ENCODE data around the gene DNAJB12.
"Not testable (repeated sequence)": the region's sequence is repeated elsewhere in the genome, so short reads cannot be mapped to it uniquely, and the experiment has no call there.

Gene DNAJB12

GRCh38 chr10:72332423-72333111 lies 22.2 kb downstream of the DNAJB12 start:
- peak overlapping the region; percentile 35 for H3K4me3 ChIP-seq (ENCODE audit: low read depth, low read length)
- no peak for DNase-seq (ENCODE audit: low read depth)
- TF ChIP-seq CTCF (IDR thresholded peaks at IDR 0.05; ENCODE audit: insufficient read depth, low read depth, low read length, missing control alignments), result no peak

- DNase-seq (ENCODE audit: low read depth), result peak; percentile 96
- peak; percentile 18 for TF ChIP-seq CTCF (IDR thresholded peaks at IDR 0.05; ENCODE audit: insufficient read depth, low read depth, low read length, missing control alignments)
- H3K4me3 ChIP-seq (ENCODE audit: low read depth, low read length), result peak overlapping the region; percentile 48
Measured at GRCh38 chr10:72331575-72332422, 22.9 kb downstream of the DNAJB12 start.

- DNase-seq (ENCODE audit: low read depth), result no peak
- TF ChIP-seq CTCF (IDR thresholded peaks at IDR 0.05; ENCODE audit: insufficient read depth, low read depth, low read length, missing control alignments), result no peak
- H3K4me3 ChIP-seq (ENCODE audit: low read depth, low read length), result no peak overlapping the region
Measured at GRCh38 chr10:72330069-72330426, 24.7 kb downstream of the DNAJB12 start.

GRCh38 chr10:72329290-72330068 lies 25.2 kb downstream of the DNAJB12 start:
- no peak for DNase-seq (ENCODE audit: low read depth)
- TF ChIP-seq CTCF (IDR thresholded peaks at IDR 0.05; ENCODE audit: insufficient read depth, low read depth, low read length, missing control alignments), result no peak
- H3K4me3 ChIP-seq (ENCODE audit: low read depth, low read length), result peak overlapping the region; percentile 62

GRCh38 chr10:72328829-72329204 lies 25.9 kb downstream of the DNAJB12 start:
- peak overlapping the region; percentile 62 for H3K4me3 ChIP-seq (ENCODE audit: low read depth, low read length)
- no peak for TF ChIP-seq CTCF (IDR thresholded peaks at IDR 0.05; ENCODE audit: insufficient read depth, low read depth, low read length, missing control alignments)
- DNase-seq (ENCODE audit: low read depth), result peak; percentile 54

- peak; percentile 27 for TF ChIP-seq CTCF (IDR thresholded peaks at IDR 0.05; ENCODE audit: insufficient read depth, low read depth, low read length, missing control alignments)
- peak; percentile 67 for DNase-seq (ENCODE audit: low read depth)
- peak overlapping the region; percentile 62 for H3K4me3 ChIP-seq (ENCODE audit: low read depth, low read length)
Measured at GRCh38 chr10:72328045-72328828, 26.5 kb downstream of the DNAJB12 start.

GRCh38 chr10:72326665-72327603 lies 27.8 kb downstream of the DNAJB12 start:
- DNase-seq (ENCODE audit: low read depth), result peak; percentile 72
- peak overlapping the region; percentile 62 for H3K4me3 ChIP-seq (ENCODE audit: low read depth, low read length)

- H3K4me3 ChIP-seq (ENCODE audit: low read depth, low read length); DNase-seq (ENCODE audit: low read depth): not testable (repeated sequence)
Measured at GRCh38 chr10:72325243-72326175, 29.2 kb downstream of the DNAJB12 start.

Data from GM12865 (cell line).